Measurements from ENCODE around the gene MCM5.

DNA sequence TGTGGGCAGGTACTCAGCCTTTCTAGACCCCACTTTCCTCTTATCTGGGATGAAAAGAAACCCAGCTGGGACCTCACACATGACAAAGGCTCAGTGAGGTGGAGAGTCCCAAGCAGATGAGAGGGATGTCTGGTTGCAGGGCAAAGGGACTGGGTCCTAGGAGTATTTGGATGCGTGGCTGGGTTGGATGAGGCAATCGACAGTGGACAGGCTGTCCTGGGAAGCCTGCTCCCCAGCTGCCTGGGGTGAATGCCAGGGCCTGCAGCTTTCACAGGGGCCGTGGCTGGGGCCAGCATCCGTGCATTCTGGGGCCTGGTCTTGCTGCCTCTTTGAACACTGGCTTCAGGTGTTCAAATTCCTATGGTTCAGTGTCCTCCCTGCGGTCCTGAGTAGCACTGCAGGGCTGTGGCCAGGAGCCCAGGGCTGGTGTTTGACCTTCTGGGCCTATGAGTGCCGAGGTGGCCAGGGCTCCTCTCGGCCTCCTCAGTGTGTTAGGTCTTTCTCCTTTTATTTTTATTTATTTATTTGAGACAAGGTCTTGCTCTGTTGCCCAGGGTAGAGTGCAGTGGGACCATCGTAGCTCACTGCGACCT is 65.3 kb downstream of the MCM5 start:
- peak in 1 of 4 donors; percentile 21 for TF ChIP-seq POLR2AphosphoS5 (IDR thresholded peaks at IDR 0.05)
- TF ChIP-seq, protein P1, sequence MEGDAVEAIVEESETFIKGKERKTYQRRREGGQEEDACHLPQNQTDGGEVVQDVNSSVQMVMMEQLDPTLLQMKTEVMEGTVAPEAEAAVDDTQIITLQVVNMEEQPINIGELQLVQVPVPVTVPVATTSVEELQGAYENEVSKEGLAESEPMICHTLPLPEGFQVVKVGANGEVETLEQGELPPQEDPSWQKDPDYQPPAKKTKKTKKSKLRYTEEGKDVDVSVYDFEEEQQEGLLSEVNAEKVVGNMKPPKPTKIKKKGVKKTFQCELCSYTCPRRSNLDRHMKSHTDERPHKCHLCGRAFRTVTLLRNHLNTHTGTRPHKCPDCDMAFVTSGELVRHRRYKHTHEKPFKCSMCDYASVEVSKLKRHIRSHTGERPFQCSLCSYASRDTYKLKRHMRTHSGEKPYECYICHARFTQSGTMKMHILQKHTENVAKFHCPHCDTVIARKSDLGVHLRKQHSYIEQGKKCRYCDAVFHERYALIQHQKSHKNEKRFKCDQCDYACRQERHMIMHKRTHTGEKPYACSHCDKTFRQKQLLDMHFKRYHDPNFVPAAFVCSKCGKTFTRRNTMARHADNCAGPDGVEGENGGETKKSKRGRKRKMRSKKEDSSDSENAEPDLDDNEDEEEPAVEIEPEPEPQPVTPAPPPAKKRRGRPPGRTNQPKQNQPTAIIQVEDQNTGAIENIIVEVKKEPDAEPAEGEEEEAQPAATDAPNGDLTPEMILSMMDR (IDR thresholded peaks at IDR 0.05): no peak
- no peak for TF ChIP-seq EP300 (IDR thresholded peaks at IDR 0.05)
- no peak for TF ChIP-seq POLR2A (IDR thresholded peaks at IDR 0.05)
